G401 (cell line): ENCODE results near the gene NUP133. TPM values are rescaled to one million over a fixed set of nuclear protein-coding genes. Genes with fewer than 3 reads are reported as not detected.

ENCODE experiments used
- DNase-seq: peaks from one replicate; pipeline ENCODE4 v3.0.0-alpha.2; 2015; ENCODE audit warnings: low spot score
- in situ Hi-C: cut with HindIII; loops from 2 replicates; pipeline ENCODE4 v1.10.0; 2016; ENCODE audit warnings: low sequenced_read_pairs, mixed read lengths
- total RNA-seq: library from RNA; depleted of rRNA; stranded (reverse); fragments of >200 nt; shearing (Covaris generic); gene quantifications from 2 replicates; pipeline ENCODE4 v1.2.3, GENCODE V29; 2014; rRNA removed

Gene NUP133
- total RNA-seq, result 40.2 and 51.4 TPM in 2 replicates

- DNase-seq, result peak; percentile 98
- in situ Hi-C loops, result no loop called here
These were observed at the start of gene NUP133 for GRCh38 chr1:229507951-229508822. NUP133 (minus strand) TSS chr1:229508341; CDS start chr1:229508249, 92 bp downstream.

GRCh38 chr1:229557200-229557850 is 49.2 kb upstream of the NUP133 start:
- in situ Hi-C loops, result no loop called here

GRCh38 chr1:229554886-229555621 is 46.9 kb upstream of the NUP133 start:
- in situ Hi-C loops, result no loop called here

More at GRCh38 chr1:229557200-229557850, 49.2 kb upstream of the NUP133 start:
- DNase-seq, result no peak

GRCh38 chr1:229553621-229554130 is 45.5 kb upstream of the NUP133 start:
- in situ Hi-C loops, result no loop called here
- no peak for DNase-seq

More at GRCh38 chr1:229554886-229555621, 46.9 kb upstream of the NUP133 start:
- DNase-seq, result no peak

- in situ Hi-C loops, result no loop called here
- DNase-seq, result peak; percentile 43
These were observed 44.6 kb upstream of the NUP133 start for GRCh38 chr1:229552732-229553131.

- DNase-seq, result peak; percentile 33
- in situ Hi-C loops, result no loop called here
These were observed 42.8 kb upstream of the NUP133 start for GRCh38 chr1:229550812-229551567.

- DNase-seq, result no peak
- in situ Hi-C loops, result no loop called here
These were observed 39.4 kb upstream of the NUP133 start for GRCh38 chr1:229547542-229547941.

- in situ Hi-C loops, result no loop called here
- DNase-seq, result no peak
These were observed 36.4 kb upstream of the NUP133 start for GRCh38 chr1:229544587-229544986.

GRCh38 chr1:229539863-229540506 is 31.8 kb upstream of the NUP133 start:
- in situ Hi-C loops, result no loop called here
- no peak for DNase-seq

GRCh38 chr1:229538945-229539344 is 30.8 kb upstream of the NUP133 start:
- DNase-seq, result no peak
- in situ Hi-C loops, result no loop called here

GRCh38 chr1:229537894-229538293 is 29.8 kb upstream of the NUP133 start:
- in situ Hi-C loops, result no loop called here
- no peak for DNase-seq

- DNase-seq, result no peak
- in situ Hi-C loops, result no loop called here
These were observed 28.8 kb upstream of the NUP133 start for GRCh38 chr1:229536982-229537381.

- no peak for DNase-seq
- in situ Hi-C loops, result no loop called here
These were observed 27.1 kb upstream of the NUP133 start for GRCh38 chr1:229535230-229535629.

GRCh38 chr1:229531326-229531725 is 23.2 kb upstream of the NUP133 start:
- in situ Hi-C loops, result no loop called here
- no peak for DNase-seq

GRCh38 chr1:229529639-229530038 is 21.5 kb upstream of the NUP133 start:
- in situ Hi-C loops, result no loop called here
- DNase-seq, result no peak

GRCh38 chr1:229526695-229527094 is 18.6 kb upstream of the NUP133 start:
- in situ Hi-C loops, result no loop called here
- no peak for DNase-seq

GRCh38 chr1:229523052-229523451 is 14.9 kb upstream of the NUP133 start:
- DNase-seq, result no peak
- in situ Hi-C loops, result no loop called here

GRCh38 chr1:229514578-229515275 is 6.6 kb upstream of the NUP133 start:
- in situ Hi-C loops, result no loop called here
- peak; percentile 79 for DNase-seq
